Hematopoietic multipotent progenitor cell treated with erythropoietin and hydrocortisone succinate and interleukin-3 and kit ligand, for 6 days (in vitro differentiated cells): ENCODE results near the gene S100A8.
A peak's percentile ranks its signal among the peaks of the same experiment; 100 is the strongest.

ENCODE experiments used
- DNase-seq: peaks from one replicate; pipeline ENCODE4 v3.0.0-alpha.2; 2015

Gene S100A8

GRCh38 chr1:153345187-153346076 lies 45.4 kb downstream of the S100A8 start:
- DNase-seq = no peak

DNA sequence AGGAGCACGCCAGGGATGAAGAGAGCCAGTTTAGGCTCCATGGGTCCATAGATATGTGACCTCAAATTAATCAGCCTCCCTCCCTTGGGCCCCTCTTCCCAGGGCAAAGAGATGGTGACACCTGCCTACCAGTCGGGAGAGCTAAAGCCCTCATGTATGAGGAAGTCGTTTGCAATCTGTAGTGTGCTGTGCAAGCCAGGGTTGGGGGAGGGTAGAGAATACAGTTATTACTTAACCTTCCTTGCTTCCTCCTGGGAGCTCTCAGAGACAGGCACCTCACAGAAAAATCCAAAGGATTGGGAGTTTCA lies 46.2 kb downstream of the S100A8 start:
- peak; percentile 67 for DNase-seq

DNA sequence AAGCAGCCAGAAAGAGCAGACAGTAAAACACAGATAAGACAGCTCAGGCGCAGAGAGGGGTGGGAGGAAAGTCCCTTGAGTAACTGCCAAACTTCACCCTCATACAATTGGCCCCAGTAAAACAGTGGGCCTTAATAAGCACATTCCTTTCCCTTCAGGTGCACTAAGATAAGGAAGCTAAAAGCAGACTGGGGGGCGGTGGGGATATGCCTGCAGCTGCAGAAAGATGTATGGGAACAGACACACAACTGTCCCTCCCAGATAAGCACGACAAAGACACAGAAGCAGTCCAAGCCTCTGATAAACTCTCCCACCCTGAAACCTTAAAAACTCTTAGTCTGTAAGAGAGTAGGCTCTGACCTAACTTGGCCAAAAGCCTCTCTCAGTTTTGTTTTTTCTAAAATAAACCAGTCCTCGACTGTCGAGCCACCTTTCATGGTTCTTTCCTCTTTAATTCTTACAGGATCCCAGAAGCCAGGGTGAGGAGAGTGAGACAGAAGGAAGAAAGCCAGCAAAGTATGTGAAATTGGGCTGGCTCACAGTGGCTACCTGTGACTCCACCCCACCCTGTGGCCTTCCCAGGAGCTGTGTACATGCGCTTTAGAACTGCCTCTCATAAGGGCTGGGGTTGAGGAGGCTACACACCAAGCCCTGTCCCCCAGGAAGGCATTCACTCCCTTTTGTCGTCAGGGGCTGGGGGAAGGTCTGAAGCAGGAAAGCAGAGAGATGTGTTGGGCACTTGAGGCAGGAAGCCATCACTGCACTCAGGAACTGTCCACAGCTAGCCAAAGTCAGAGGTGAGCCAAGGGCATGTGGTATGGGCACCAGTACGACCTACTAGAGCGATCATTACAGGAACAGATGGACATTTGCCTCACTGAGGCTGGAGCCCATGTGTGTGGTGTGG lies 46.8 kb downstream of the S100A8 start:
- DNase-seq = peak; percentile 96

- DNase-seq = no peak
Measured at GRCh38 chr1:153343040-153343681, 47.7 kb downstream of the S100A8 start.

GRCh38 chr1:153342178-153342577 lies 48.7 kb downstream of the S100A8 start:
- DNase-seq = no peak

DNA sequence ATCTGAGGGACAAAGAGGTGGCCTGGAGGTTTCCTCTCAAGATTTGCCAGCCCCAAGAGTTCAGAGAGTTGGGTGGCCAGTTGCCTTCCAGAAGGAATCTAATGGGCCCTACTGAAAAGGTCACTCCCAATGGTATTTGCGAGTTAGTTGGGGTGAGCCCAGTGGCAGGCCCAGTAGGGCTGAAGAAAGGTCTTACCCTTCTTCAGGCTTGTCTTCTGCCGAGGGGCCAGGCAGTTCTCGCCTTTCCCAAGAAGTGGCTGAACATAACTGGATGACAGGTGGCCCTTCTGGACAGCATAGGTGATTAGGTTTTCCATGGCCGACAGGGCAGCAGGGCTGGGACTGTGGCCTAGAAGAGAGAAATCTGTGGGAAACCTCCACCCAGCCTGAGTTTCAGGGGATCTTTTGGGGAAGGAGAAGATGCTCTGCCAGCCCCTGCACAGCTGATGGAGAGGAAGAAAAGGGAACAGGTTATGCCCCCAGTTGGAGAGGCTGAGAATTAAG lies 49.4 kb downstream of the S100A8 start:
- DNase-seq = no peak

DNA sequence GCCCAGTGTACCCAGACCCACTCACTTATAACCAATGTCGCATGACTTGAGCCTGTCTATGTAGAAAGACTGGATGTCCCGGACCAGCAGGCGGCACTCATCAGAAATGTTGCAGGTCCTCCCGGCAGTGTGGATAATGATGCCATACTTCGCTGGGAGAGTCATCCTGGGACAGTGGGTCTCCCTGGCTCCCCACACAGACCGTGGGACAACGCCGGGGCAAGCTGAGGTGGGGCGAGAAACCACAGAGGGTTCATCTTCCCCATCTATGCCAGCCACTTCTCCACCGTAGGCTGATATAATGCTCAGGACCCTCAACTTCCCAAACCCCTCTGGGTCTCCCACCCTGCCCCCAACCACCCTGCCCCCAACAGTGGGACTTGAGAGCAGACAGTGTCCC lies 50.5 kb downstream of the S100A8 start:
- no peak for DNase-seq
